GM21447 (cell line): Measurements from ENCODE around the gene PCDHA1.

ENCODE experiments used
- ATAC-seq: cut with Tn5 transposase; IDR thresholded peaks from one replicate; pipeline ENCODE4 v1.9.1; 2021; ENCODE audit not compliant: unreplicated experiment

Gene PCDHA1

GRCh38 chr5:140986117-140986521 lies 200.2 kb downstream of the PCDHA1 start:
- no peak for ATAC-seq

- no peak for ATAC-seq
These were observed 202.2 kb downstream of the PCDHA1 start for GRCh38 chr5:140988100-140988499.

GRCh38 chr5:140988608-140989007 lies 202.7 kb downstream of the PCDHA1 start:
- ATAC-seq: no peak

GRCh38 chr5:140989254-140990020 lies 203.5 kb downstream of the PCDHA1 start:
- no peak for ATAC-seq

GRCh38 chr5:140992828-140993227 lies 206.9 kb downstream of the PCDHA1 start:
- ATAC-seq: no peak

GRCh38 chr5:140996060-140996459 lies 210.1 kb downstream of the PCDHA1 start:
- no peak for ATAC-seq

- no peak for ATAC-seq
These were observed 213.0 kb downstream of the PCDHA1 start for GRCh38 chr5:140998921-140999410.

GRCh38 chr5:141001446-141001843 lies 215.5 kb downstream of the PCDHA1 start:
- ATAC-seq: no peak

- ATAC-seq: no peak
These were observed 216.1 kb downstream of the PCDHA1 start for GRCh38 chr5:141001844-141002604.

- no peak for ATAC-seq
These were observed 216.6 kb downstream of the PCDHA1 start for GRCh38 chr5:141002605-141002965.

- ATAC-seq: no peak
These were observed 217.1 kb downstream of the PCDHA1 start for GRCh38 chr5:141003031-141003430.

- no peak for ATAC-seq
These were observed 218.1 kb downstream of the PCDHA1 start for GRCh38 chr5:141003791-141004611.

- no peak for ATAC-seq
These were observed 221.9 kb downstream of the PCDHA1 start for GRCh38 chr5:141007791-141008190.

GRCh38 chr5:141010047-141010793 lies 224.3 kb downstream of the PCDHA1 start:
- no peak for ATAC-seq

GRCh38 chr5:141017943-141018342 lies 232.0 kb downstream of the PCDHA1 start:
- no peak for ATAC-seq

- no peak for ATAC-seq
These were observed 236.4 kb downstream of the PCDHA1 start for GRCh38 chr5:141022384-141022783.

GRCh38 chr5:141031006-141031405 lies 245.1 kb downstream of the PCDHA1 start:
- no peak for ATAC-seq

- no peak for ATAC-seq
These were observed 246.7 kb downstream of the PCDHA1 start for GRCh38 chr5:141032626-141033025.

- ATAC-seq: no peak
These were observed 253.1 kb downstream of the PCDHA1 start for GRCh38 chr5:141039061-141039460.

- ATAC-seq: no peak
These were observed 253.6 kb downstream of the PCDHA1 start for GRCh38 chr5:141039517-141039916.
